ENCODE measurements around the gene PLEKHA7. TPM values are rescaled to one million over a fixed set of nuclear protein-coding genes. Genes with fewer than 3 reads are reported as not detected.

The PLEKHA7 gene
- total RNA-seq, 1 donor from 2014 or later, result 18.2 TPM

DNA sequence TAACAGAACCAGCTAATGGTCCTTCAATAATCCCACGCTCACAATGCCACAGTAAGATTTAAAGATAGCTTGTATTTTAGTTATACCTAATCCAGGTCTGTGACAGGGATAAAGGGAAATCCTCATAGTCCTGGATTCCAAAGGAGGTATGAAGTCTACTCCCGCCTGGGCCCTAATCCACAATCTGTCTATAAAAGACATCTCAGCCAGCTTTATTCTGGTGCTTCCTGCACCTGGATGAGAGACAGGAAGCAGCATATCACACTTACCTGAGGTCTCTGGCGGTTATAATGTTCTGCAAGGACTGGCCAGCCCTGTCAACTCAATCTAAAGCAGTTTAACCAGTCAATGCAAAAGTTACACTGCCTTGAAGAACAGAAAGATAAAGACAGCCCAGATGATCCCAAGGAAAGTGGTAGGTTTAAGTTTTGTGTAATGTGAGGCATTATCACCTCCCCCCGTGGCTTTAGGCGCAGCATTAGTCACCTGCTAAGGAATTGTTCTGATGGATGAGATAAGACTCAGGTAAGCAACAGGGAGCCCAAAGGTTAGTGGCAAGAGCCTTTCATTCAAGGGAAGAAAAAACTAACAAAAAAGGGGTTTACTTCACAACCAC, 57.6 kb downstream of the PLEKHA7 start:
- no peaks in the 10 kb centered on the region for H3K4me1 Mint-ChIP-seq
- DNase-seq (ENCODE audit: low read depth, low spot score), result no peak
- TF ChIP-seq, protein P1, sequence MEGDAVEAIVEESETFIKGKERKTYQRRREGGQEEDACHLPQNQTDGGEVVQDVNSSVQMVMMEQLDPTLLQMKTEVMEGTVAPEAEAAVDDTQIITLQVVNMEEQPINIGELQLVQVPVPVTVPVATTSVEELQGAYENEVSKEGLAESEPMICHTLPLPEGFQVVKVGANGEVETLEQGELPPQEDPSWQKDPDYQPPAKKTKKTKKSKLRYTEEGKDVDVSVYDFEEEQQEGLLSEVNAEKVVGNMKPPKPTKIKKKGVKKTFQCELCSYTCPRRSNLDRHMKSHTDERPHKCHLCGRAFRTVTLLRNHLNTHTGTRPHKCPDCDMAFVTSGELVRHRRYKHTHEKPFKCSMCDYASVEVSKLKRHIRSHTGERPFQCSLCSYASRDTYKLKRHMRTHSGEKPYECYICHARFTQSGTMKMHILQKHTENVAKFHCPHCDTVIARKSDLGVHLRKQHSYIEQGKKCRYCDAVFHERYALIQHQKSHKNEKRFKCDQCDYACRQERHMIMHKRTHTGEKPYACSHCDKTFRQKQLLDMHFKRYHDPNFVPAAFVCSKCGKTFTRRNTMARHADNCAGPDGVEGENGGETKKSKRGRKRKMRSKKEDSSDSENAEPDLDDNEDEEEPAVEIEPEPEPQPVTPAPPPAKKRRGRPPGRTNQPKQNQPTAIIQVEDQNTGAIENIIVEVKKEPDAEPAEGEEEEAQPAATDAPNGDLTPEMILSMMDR (conservative IDR thresholded peaks at IDR 0.05), result no peak
- H3K4me3 Mint-ChIP-seq, result no peak overlapping the region
- no peaks in the 10 kb centered on the region for H3K27me3 Mint-ChIP-seq (ENCODE audit: low read depth)
- H3K27ac Mint-ChIP-seq (ENCODE audit: unreplicated experiment), result no peak overlapping the region
- H3K9me3 Mint-ChIP-seq, result no peaks in the 10 kb centered on the region
- H3K36me3 Mint-ChIP-seq (ENCODE audit: low read depth), result no peaks in the 10 kb centered on the region

DNA sequence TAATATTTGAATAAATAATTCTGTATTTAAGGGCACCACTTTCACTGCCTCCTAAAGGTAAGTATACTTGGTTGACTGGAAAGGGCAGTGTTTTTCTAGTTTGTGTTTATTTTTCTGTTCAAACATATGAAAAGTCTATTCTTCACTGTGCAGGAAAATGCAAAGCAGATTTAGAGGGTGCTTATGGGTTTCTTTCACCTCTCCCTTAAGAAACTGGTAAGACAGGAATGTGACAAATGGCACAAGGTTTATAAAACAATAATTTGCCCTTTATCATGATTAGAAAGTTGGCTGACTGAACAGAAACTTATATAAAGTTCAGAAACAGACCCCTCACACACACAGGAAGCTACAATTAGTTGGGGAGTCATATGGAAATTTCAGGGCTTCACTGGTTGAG, 60.6 kb downstream of the PLEKHA7 start:
- TF ChIP-seq, protein P1 (conservative IDR thresholded peaks at IDR 0.05), result no peak
- Mint-ChIP-seq H3K4me1 (no peaks in the 10 kb centered on the region), H3K36me3 (ENCODE audit: low read depth) (no peaks in the 10 kb centered on the region), H3K4me3 (no peak overlapping the region), H3K27ac (ENCODE audit: unreplicated experiment) (no peak overlapping the region), H3K27me3 (ENCODE audit: low read depth) (peaks cover 7% of the 10 kb centered on the region), H3K9me3 (no peaks in the 10 kb centered on the region)
- DNase-seq (ENCODE audit: low read depth, low spot score), result no peak

DNA sequence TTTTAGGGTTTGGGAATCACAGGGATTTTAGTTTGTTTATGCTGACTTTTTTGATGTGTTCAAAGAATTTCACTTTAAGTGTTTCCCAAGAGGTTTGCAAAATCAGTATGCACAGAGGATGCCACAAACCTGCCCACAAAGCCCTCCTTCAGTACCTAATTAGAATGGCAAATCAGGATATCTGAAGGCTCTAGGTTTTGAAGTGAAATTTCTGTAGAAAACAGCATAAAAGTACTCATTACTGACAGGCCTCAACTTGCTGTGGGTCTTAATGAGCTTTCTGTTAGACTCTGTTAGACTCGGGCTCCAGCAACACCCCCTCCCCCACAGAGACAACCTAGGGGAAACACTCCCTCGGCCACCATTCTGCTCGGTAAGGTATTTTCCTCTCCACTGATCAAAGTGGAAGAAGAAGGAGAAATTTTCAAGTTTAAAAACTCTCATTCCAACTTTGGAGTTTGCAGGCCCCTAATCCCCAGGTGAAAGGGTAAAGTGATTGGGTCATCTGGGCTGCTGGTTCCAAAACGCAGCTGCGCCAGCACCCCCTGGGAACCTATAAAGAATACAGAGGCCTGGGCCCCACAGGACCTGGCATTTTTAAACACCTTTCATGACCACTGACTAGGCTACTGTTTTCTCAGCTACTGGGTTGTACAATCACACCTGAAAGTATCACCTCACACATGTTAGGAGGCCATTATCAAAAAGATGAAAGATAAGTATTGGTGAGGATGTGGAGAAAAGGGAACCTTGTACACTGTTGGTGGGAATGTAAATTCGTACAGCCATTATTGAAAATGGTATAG, 67.5 kb downstream of the PLEKHA7 start:
- Mint-ChIP-seq H3K4me3 (no peak overlapping the region), H3K9me3 (no peaks in the 10 kb centered on the region), H3K36me3 (ENCODE audit: low read depth) (no peaks in the 10 kb centered on the region), H3K27ac (ENCODE audit: unreplicated experiment) (no peak overlapping the region), H3K4me1 (no peaks in the 10 kb centered on the region), H3K27me3 (ENCODE audit: low read depth) (peaks cover 10% of the 10 kb centered on the region)
- no peak for DNase-seq (ENCODE audit: low read depth, low spot score)
- TF ChIP-seq, protein P1 (conservative IDR thresholded peaks at IDR 0.05), result no peak

DNA sequence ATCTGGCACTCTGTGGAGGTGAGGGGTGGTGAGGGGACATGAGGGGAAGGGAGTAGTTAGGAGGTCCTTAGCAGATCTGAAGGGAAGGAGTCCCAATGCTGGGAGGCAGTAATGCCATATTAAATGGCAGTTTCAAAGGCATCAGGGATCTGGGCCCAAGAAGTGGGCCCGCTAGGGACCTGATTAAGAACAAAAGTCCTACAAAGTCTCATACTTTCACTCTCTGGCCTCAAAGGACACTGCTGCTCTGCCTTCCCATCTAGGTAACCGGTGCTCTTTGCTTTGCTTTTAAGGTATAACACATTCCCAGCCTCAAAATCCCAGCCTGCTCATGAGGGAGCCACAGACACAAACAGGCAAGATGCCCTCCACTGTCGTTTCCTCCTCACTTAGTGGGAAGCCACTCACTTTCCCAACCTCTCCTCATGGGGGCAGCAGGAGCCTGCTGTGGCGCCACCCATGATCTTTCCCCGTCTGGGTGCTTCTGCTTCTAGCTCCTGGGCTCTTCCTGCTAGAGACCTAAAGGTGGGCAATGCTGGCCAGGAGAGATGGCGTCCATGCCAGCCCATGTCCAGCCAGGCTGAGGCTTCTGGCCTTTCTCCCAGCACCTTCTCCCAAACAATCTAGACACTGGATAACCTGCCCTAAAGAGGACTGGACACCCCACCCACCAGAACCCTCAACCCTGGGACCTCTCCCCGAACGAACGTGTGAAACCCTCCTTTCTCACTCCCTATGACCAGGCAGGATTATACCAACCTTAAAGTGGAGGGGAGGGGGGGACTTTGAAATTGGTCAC, 68.3 kb downstream of the PLEKHA7 start:
- no peaks in the 10 kb centered on the region for H3K4me1 Mint-ChIP-seq
- H3K27me3 Mint-ChIP-seq (ENCODE audit: low read depth), result peaks cover 10% of the 10 kb centered on the region
- DNase-seq (ENCODE audit: low read depth, low spot score), result peak; percentile 47
- TF ChIP-seq, protein P1 (conservative IDR thresholded peaks at IDR 0.05), result peak; percentile 79
- H3K36me3 Mint-ChIP-seq (ENCODE audit: low read depth), result no peaks in the 10 kb centered on the region
- H3K27ac Mint-ChIP-seq (ENCODE audit: unreplicated experiment), result no peak overlapping the region
- no peak overlapping the region for H3K4me3 Mint-ChIP-seq
- H3K9me3 Mint-ChIP-seq, result no peaks in the 10 kb centered on the region

DNA sequence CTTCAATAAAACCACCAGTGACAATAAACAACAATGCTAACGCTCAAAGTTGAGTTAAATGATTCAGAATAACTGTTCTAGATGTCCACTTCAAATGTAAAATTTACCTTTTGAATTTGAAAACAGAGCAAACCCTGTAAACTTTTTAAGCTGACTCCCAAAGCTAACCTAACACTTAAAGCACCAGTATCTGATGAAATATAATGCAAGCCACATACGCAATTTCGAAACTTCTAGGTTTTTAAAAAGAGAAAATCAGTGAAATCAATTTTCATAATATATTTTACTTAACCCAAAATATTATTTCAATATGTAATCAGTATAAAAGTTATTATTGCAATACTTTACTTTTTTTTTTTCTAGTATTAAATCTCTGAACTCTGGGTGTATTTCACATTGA, 71.3 kb downstream of the PLEKHA7 start:
- TF ChIP-seq, protein P1 (conservative IDR thresholded peaks at IDR 0.05), result no peak
- Mint-ChIP-seq H3K36me3 (ENCODE audit: low read depth) (no peaks in the 10 kb centered on the region), H3K4me1 (peaks cover 6% of the 10 kb centered on the region), H3K27me3 (ENCODE audit: low read depth) (no peaks in the 10 kb centered on the region), H3K9me3 (no peaks in the 10 kb centered on the region), H3K27ac (ENCODE audit: unreplicated experiment) (no peak overlapping the region), H3K4me3 (no peak overlapping the region)
- DNase-seq (ENCODE audit: low read depth, low spot score), result no peak
